GM12875 (cell line): ENCODE data around the gene PHLDB3.

Source experiments
- H3K4me3 ChIP-seq: one replicate; pipeline ENCODE4 v1.5.1; 2011; ENCODE audit warnings: low read depth, low read length, control low read depth
- TF ChIP-seq, protein P1 (sequence below): IDR thresholded peaks from 2 replicates; pipeline ENCODE4 v1.5.1; 2011; ENCODE audit warnings: low read depth, mild to moderate bottlenecking, control low read depth, inconsistent platforms, low read length, moderate library complexity, borderline replicate concordance; ENCODE audit not compliant: insufficient read depth

The PHLDB3 gene

DNA sequence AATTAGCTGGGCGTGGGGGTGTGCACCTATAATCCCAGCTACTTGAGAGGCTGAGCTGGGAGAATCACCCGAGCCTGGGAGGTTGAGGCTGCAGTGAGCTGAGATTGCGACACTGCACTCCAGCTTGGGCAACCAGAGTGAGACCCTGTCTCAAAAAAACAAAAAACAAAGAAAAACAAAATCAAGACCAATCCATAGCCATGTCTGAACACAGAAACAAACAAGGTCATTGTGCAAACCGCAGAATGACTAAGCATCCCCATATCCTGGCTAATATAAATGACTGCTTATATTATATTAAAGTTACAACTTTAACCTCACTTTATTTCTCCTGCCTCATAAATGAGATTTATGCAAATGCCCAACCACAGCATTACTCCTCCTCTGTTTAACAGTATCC lies 36.8 kb downstream of the PHLDB3 start:
- no peak overlapping the region for H3K4me3 ChIP-seq
- TF ChIP-seq, protein P1, sequence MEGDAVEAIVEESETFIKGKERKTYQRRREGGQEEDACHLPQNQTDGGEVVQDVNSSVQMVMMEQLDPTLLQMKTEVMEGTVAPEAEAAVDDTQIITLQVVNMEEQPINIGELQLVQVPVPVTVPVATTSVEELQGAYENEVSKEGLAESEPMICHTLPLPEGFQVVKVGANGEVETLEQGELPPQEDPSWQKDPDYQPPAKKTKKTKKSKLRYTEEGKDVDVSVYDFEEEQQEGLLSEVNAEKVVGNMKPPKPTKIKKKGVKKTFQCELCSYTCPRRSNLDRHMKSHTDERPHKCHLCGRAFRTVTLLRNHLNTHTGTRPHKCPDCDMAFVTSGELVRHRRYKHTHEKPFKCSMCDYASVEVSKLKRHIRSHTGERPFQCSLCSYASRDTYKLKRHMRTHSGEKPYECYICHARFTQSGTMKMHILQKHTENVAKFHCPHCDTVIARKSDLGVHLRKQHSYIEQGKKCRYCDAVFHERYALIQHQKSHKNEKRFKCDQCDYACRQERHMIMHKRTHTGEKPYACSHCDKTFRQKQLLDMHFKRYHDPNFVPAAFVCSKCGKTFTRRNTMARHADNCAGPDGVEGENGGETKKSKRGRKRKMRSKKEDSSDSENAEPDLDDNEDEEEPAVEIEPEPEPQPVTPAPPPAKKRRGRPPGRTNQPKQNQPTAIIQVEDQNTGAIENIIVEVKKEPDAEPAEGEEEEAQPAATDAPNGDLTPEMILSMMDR: no peak

DNA sequence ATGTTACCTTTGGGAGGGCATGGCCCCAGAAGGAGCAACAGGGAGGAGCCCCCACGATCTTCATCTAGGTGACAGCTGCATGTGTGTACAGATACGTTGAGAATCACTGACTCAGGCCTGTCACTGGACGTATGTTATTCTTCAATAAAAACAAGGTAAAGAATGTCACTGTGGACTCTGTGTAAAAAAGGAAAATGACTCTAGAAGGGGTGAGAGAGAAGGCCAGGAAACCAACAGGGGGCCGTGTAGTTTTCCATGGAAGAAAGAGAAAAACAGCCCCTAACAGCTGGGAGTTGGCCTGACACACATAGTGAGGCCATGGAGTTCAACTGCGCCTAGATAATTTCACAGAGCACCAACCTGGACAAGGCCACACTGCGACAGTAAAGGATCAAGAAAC lies 37.3 kb downstream of the PHLDB3 start:
- TF ChIP-seq, protein P1: no peak
- no peak overlapping the region for H3K4me3 ChIP-seq

DNA sequence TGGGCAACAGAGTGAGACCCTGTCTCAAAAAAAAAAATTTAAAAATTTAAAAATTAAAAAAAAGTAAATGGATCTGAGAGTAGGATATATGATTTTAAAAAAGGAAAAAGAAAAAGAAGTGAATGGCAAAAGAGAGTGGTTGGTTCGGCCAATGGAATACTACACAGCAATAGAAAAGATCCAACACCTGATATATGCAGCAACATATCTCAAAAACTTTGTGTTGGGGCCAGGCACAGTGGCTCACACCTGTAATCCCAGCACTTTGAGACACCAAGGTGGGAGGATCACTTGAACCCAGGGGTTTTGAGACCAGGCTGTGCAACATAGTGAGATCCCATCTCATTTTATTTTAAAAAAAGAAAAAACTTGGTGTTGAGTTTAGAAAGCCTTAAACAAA lies 37.8 kb downstream of the PHLDB3 start:
- TF ChIP-seq, protein P1: no peak
- no peak overlapping the region for H3K4me3 ChIP-seq

DNA sequence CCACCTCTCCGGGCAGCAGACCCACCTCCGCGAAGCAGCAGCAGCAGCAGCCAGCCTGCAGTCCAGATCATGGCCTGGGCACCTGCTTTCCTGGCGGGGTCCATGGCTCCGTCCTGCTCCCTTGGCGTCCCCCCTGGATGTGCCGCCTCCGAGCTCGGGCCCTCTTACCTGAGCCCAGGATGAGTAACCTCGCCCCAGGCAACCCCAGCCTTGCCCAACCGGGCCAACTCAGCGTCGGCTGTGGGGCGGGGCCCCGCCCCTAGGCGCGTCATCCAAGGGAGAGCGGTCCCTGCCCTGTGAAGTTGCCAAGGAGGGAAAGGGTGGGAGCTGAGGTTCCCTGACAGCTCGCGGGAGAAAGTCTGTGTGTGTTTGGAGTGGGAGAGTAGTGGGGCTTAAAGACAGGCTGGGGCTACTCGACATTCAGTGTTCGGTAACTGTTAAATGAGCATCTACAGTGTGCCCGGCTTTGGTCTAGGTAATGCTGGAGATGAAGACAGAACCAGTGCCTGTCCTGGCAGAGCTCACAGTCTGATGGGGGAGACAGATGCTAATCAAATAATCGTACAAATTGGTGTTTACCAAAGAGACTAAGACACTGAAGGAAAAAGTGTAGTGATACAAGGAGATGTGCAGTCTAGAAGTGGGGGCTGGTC lies 39.0 kb downstream of the PHLDB3 start, which contains the start of gene LYPD3:
Gene LYPD3 (minus strand): TSS at position 141 of the 653 bp plus-strand sequence. CDS start 37 bp downstream, at position 104.
- TF ChIP-seq, protein P1: no peak
- H3K4me3 ChIP-seq: no peak within 1 kb of the TSS

DNA sequence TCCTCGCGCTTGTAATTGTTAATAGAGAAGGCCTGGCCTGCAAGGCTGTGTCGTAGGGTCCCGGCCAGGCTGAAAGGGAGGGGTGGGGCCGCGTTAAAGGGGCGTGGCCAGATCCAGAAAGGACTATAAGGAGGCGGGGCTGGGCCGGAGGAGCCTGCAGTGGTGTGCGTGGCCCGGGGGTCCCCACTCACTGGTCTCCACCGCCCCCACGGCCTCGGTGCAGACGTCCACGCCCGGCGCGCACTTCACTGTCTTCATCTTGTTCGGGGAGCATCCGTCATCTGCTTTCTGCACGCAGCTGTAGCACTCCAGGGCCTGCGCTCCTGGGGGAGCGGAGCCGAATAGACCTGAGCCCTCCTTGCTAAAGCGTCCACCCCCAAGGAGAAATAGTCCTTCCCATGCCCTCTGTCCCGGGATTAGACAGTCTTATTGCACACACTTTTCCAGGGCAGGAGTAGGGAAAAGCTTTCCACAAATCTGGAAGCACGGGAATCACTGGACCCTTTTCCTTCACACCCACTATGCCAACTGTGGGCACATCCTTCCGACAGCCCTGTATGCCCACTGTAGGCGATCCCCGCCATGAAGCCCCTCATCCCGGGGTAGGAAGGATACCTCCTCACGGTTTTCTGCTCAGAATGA lies 40.3 kb downstream of the PHLDB3 start:
- peak overlapping the region; percentile 60 for H3K4me3 ChIP-seq
- TF ChIP-seq, protein P1: no peak

DNA sequence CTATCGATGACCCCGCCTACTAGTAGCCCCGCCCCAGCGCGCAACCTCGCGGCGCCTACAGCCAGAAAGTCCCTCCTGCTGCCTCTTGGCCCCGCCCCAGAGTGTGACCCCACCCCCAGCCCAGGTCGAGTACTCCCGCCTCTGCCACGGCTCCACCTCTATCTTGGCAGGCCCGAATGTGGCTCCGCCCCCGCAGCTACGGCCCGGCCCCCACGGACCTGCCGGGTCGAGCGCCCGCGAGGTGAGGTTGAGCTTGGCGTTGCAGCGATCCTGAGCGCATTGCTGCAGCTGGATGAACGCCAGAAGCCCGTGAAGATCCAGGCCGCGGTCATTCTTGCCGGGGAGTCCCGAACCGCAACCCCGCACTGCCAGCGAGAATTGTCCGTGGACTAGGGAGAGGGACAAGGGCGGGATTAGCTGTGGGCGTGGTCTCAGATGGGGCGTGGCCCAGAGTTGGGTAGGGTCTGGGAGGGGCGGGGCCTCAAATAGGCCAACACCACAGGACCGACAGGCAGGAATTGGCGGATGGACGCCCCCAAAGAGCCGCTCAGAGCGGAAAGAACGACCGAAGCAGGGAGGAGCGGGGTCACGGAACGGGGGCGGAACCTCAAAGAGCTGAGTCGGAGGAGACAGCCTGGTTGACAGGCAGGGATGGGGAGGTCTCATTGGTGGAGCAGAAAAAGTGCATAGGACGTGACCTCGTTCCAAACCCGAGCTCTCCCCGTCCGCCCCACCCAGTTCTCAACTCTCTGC lies 41.0 kb downstream of the PHLDB3 start:
- peak overlapping the region; percentile 60 for H3K4me3 ChIP-seq
- TF ChIP-seq, protein P1: no peak

DNA sequence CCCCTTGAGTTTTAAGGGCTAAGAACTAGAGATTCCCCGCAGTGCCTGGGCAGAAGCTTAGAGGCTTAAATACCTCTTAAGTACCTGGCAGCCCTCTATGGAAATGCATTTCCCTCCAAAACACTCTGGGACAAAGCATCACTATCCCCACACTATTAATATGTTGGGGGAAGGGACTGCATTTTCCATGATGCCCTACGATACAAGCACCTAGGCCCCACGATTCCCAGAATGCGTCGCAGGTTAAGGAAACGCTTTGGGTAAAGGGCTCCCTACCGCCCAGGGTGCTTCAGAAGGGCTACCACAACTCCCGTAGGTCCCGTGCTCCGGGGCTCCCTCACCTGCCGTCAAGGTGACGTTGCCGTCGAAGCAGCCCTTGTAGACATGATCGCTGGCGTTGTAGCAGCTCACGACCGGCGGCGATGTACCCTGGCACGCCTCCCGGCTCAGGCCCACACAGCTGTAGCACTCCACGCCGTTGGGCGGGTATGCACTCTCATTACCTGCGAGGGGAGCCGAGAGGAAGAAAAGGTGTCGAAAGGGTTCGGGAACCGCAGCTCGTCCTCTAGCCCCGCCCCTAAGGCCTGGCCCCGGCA lies 41.7 kb downstream of the PHLDB3 start:
- TF ChIP-seq, protein P1: no peak
- no peak overlapping the region for H3K4me3 ChIP-seq
